Measurements from ENCODE around the gene TNS3.

- TF ChIP-seq CTCF (IDR thresholded peaks at IDR 0.05) (no peak), POLR2A (IDR thresholded peaks at IDR 0.05) (no peak)
Observed at GRCh38 chr7:47394216-47394615, 187.7 kb downstream of the TNS3 start.
